HCT116 (cell line): ENCODE measurements around the gene NRN1. TPM values are rescaled to one million over a fixed set of nuclear protein-coding genes. Genes with fewer than 3 reads are reported as not detected.

Experiments
- ATAC-seq: fragments of 200-7000 bp; cut with Tn5 transposase; 2 replicates; pipeline ENCODE4 v1.9.1; 2020; ENCODE audit warnings: mild to moderate bottlenecking, moderate library complexity
- BruUV-seq: library from RNA; stranded (reverse); fragments of 400-500 nt; replicated peaks from 2 replicates; lab custom pipeline; 2021; lab: Mats Ljungman, UMichigan
- CTCF ChIA-PET: fragments of 300-600 bp; sonication (Branson Sonifier 250); formaldehyde crosslinking; loops from one replicate; lab custom pipeline; 2021; ENCODE audit warnings: antibody characterized with exemption; lab: Charles Lee
- POLR2A ChIA-PET: fragments of 300-600, 350-600 bp; sonication (Branson Sonifier 250); formaldehyde crosslinking; loops from one replicate; lab custom pipeline; 2021; ENCODE audit warnings: antibody characterized with exemption; lab: Charles Lee
- RAD21 ChIA-PET, 2 experiments: fragments of 300-600 bp; sonication (Branson Sonifier 250); formaldehyde crosslinking; loops; one replicate each; lab custom pipeline; 2023; ENCODE audit warnings: low total read pairs in 2 of 2; ENCODE audit not compliant: uncharacterized antibody in 2 of 2, unreplicated experiment in 2 of 2, low non-redundant PET in 1 of 2; lab: Charles Lee
- DNase-seq: peaks from one replicate; pipeline ENCODE4 v3.0.0-alpha.2; 2010; ENCODE audit warnings: low read depth, low spot score
- H2AFZ ChIP-seq: fragments of 200-600 bp; shearing (Covaris generic), sonication (generic); 2 replicates; pipeline ENCODE4 v1.6.1; 2017; ENCODE audit warnings: low read depth, mixed run types, mixed read lengths, antibody characterized with exemption, low read length; ENCODE audit not compliant: poor library complexity, severe bottlenecking
- H3K27ac ChIP-seq: 2 replicates; pipeline ENCODE4 v1.5.1; 2012; ENCODE audit warnings: low read depth, low read length
- H3K27me3 ChIP-seq: fragments of 200-600 bp; sonication (generic); 2 replicates; pipeline ENCODE4 v1.6.1; 2016; ENCODE audit warnings: mixed run types, low read length, mixed read lengths; ENCODE audit not compliant: insufficient read depth
- H3K36me3 ChIP-seq, 2 experiments: fragments of 200-500 bp in 1 of 2; fragments of 200-600 bp in 1 of 2; sonication (Bioruptor generic) in 1 of 2; sonication (generic) in 1 of 2; 2 replicates each; pipeline versions ENCODE4 v1.5.1 to v1.6.1; 2014 to 2016; ENCODE audit warnings: low read length in 2 of 2, inconsistent platforms in 1 of 2, mixed read lengths in 1 of 2, mixed run types in 1 of 2; ENCODE audit not compliant: insufficient read depth in 2 of 2, control insufficient read depth in 1 of 2
- H3K4me1 ChIP-seq, 2 experiments: fragments of 200-600 bp in 1 of 2; sonication (generic) in 1 of 2; 2 replicates each; pipeline versions ENCODE4 v1.5.1 to v1.6.1; 2012 to 2017; ENCODE audit warnings: low read length in 2 of 2, inconsistent platforms in 1 of 2, mild to moderate bottlenecking in 1 of 2, mixed read lengths in 1 of 2, mixed run types in 1 of 2, moderate library complexity in 1 of 2; ENCODE audit not compliant: insufficient read depth in 2 of 2, control insufficient read depth in 1 of 2
- H3K4me2 ChIP-seq: fragments of 200-600 bp; sonication (generic); 2 replicates; pipeline ENCODE4 v1.6.1; 2017; ENCODE audit warnings: mixed run types, low read length, mixed read lengths
- H3K4me3 ChIP-seq, 2 experiments: fragments of 200-600 bp in 1 of 2; sonication (generic) in 1 of 2; replicated peaks in 1 of 2; 2 replicates each; pipeline ENCODE4 v1.5.1; 2011 to 2016; ENCODE audit warnings: low read length in 2 of 2, control low read depth in 1 of 2, low read depth in 1 of 2, mild to moderate bottlenecking in 1 of 2, mixed read lengths in 1 of 2, mixed run types in 1 of 2
- H3K79me2 ChIP-seq: fragments of 200-600 bp; sonication (generic); 2 replicates; pipeline ENCODE4 v1.6.1; 2017; ENCODE audit warnings: mild to moderate bottlenecking, mixed run types, low read length, moderate library complexity, mixed read lengths; ENCODE audit not compliant: insufficient read depth
- H3K9ac ChIP-seq: fragments of 200-600 bp; sonication (generic); 2 replicates; pipeline ENCODE4 v1.6.1; 2016; ENCODE audit warnings: low read length, mixed read lengths
- H3K9me2 ChIP-seq: fragments of 200-600 bp; sonication (generic), shearing (Covaris generic); 2 replicates; pipeline ENCODE4 v1.6.1; 2017; ENCODE audit warnings: mixed run types, mild to moderate bottlenecking, moderate library complexity; ENCODE audit not compliant: insufficient read depth
- H3K9me3 ChIP-seq, 2 experiments: fragments of 200-500 bp in 1 of 2; fragments of 200-600 bp in 1 of 2; sonication (Bioruptor generic) in 1 of 2; sonication (generic) in 1 of 2; 2 replicates each; pipeline ENCODE4 v1.6.1; 2014 to 2017; ENCODE audit warnings: low read length in 2 of 2, mixed read lengths in 2 of 2, inconsistent platforms in 1 of 2, low read depth in 1 of 2, mild to moderate bottlenecking in 1 of 2, mixed run types in 1 of 2, moderate library complexity in 1 of 2; ENCODE audit not compliant: control insufficient read depth in 1 of 2, insufficient read depth in 1 of 2
- H4K20me1 ChIP-seq: fragments of 200-600 bp; sonication (generic), shearing (Covaris generic); 2 replicates; pipeline ENCODE4 v1.6.1; 2017; ENCODE audit warnings: mixed run types, mild to moderate bottlenecking, moderate library complexity; ENCODE audit not compliant: insufficient read depth
- CBX3 ChIP-seq: IDR thresholded peaks from 2 replicates; pipeline ENCODE4 v1.6.1; 2012; ENCODE audit warnings: low read depth
- ELF1 ChIP-seq: IDR thresholded peaks from 2 replicates; pipeline ENCODE4 v1.6.1; 2012; ENCODE audit warnings: low read depth, borderline replicate concordance
- EZH2 ChIP-seq: fragments of 200-600 bp; sonication (generic); IDR thresholded peaks from 2 replicates; pipeline ENCODE4 v1.6.1; 2017; ENCODE audit warnings: antibody characterized with exemption, mixed run types
- EZH2phosphoT487 ChIP-seq: fragments of 200-600 bp; IDR thresholded peaks from 2 replicates; pipeline ENCODE4 v1.6.1; 2018; ENCODE audit warnings: antibody characterized with exemption, borderline replicate concordance
- MAX ChIP-seq: IDR thresholded peaks from 2 replicates; pipeline ENCODE4 v1.6.1; 2012
- POLR2AphosphoS5 ChIP-seq: IDR thresholded peaks from 2 replicates; pipeline ENCODE4 v1.6.1; 2011; ENCODE audit warnings: mild to moderate bottlenecking, low read depth, low read length, moderate library complexity
- RAD21 ChIP-seq: IDR thresholded peaks from 2 replicates; pipeline ENCODE4 v1.6.1; 2012; ENCODE audit warnings: low read depth, mild to moderate bottlenecking
- TCF7L2 ChIP-seq: IDR thresholded peaks from 2 replicates; pipeline ENCODE4 v1.7.0; 2011; ENCODE audit warnings: borderline replicate concordance, inconsistent platforms; ENCODE audit not compliant: insufficient read depth, insufficient read length; ENCODE audit errors: extremely low read depth
- YY1 ChIP-seq: IDR thresholded peaks from 2 replicates; pipeline ENCODE4 v1.6.1; 2011; ENCODE audit warnings: low read length, low read depth, moderate library complexity, mild to moderate bottlenecking; ENCODE audit not compliant: insufficient replicate concordance; ENCODE audit errors: extremely low read depth
- ZNF274 ChIP-seq: fragments of 200-500 bp; sonication (Bioruptor generic); IDR thresholded peaks from 2 replicates; pipeline ENCODE4 v1.6.1; 2014; ENCODE audit warnings: mild to moderate bottlenecking, low read depth, low read length, inconsistent platforms
- intact Hi-C: fragments of 100-400 bp; cut with micrococcal nuclease; formaldehyde crosslinking; loops from 2 replicates; pipeline ENCODE4 v1.10.0; 2022
- total RNA-seq: library from RNA; stranded (reverse); gene quantifications from one replicate; pipeline ENCODE4 v1.2.1, GENCODE V29; 2021; ENCODE audit not compliant: unreplicated experiment
- TF ChIP-seq, protein P1 (sequence below): IDR thresholded peaks from 2 replicates; pipeline ENCODE4 v1.6.1; 2011; ENCODE audit warnings: mild to moderate bottlenecking, low read length, moderate library complexity; ENCODE audit not compliant: insufficient replicate concordance; ENCODE audit errors: extremely low read depth
- TF ChIP-seq, protein P2 (sequence below): IDR thresholded peaks from 2 replicates; pipeline ENCODE4 v1.6.1; 2012

Gene NRN1
- total RNA-seq, 1 experiment from 2014 or later, result not detected

DNA sequence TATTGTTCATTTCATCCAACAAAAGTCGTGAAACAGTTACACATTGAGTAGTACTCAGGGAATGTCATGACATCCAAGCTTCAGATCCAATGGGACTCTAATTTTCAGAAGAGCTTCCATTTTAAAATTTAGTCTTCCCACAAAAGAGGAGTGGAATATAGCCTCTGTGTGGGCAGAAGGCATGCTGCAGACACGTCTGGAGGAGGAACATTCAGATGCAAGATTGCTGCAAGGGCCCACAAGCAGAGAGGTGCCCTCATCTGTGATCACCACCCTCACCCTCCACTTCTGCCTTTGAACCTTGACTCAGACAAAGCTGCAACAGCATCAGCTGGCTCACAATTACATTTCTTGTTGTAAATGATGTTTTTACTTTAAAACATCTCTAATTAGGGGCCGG lies 29.9 kb downstream of the NRN1 start:
- CTCF ChIA-PET, result no interaction called here
- POLR2A ChIA-PET, result no interaction called here
- RAD21 ChIA-PET, result no interaction called here

More for the DNA sequence above, 29.9 kb downstream of the NRN1 start:
- intact Hi-C loops, result no loop called here
- H3K4me1 ChIP-seq, result no peaks in the 10 kb centered on the region
- BruUV-seq, result no TSS peak
- no peak overlapping the region for H3K27ac ChIP-seq
- H3K4me2 ChIP-seq, result no peak overlapping the region
- ATAC-seq (no peak), DNase-seq (no peak)
- H3K27me3 ChIP-seq, result no peaks in the 10 kb centered on the region
- no peak overlapping the region for H3K9ac ChIP-seq
- no peak overlapping the region for H2AFZ ChIP-seq
- H3K9me2 ChIP-seq, result no peaks in the 10 kb centered on the region
- H4K20me1 ChIP-seq, result no peaks in the 10 kb centered on the region
- TF ChIP-seq EZH2phosphoT487, result no peak
- no peak for TF ChIP-seq TCF7L2
- no peak for TF ChIP-seq ZNF274
- TF ChIP-seq, protein P1, sequence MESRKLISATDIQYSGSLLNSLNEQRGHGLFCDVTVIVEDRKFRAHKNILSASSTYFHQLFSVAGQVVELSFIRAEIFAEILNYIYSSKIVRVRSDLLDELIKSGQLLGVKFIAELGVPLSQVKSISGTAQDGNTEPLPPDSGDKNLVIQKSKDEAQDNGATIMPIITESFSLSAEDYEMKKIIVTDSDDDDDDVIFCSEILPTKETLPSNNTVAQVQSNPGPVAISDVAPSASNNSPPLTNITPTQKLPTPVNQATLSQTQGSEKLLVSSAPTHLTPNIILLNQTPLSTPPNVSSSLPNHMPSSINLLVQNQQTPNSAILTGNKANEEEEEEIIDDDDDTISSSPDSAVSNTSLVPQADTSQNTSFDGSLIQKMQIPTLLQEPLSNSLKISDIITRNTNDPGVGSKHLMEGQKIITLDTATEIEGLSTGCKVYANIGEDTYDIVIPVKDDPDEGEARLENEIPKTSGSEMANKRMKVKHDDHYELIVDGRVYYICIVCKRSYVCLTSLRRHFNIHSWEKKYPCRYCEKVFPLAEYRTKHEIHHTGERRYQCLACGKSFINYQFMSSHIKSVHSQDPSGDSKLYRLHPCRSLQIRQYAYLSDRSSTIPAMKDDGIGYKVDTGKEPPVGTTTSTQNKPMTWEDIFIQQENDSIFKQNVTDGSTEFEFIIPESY, result no peak
- no peak for TF ChIP-seq RAD21
- TF ChIP-seq YY1, result no peak
- no peak for TF ChIP-seq ELF1
- TF ChIP-seq MAX, result no peak
- TF ChIP-seq POLR2AphosphoS5, result no peak
- TF ChIP-seq CBX3, result no peak
- TF ChIP-seq, protein P2, sequence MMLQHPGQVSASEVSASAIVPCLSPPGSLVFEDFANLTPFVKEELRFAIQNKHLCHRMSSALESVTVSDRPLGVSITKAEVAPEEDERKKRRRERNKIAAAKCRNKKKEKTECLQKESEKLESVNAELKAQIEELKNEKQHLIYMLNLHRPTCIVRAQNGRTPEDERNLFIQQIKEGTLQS, result no peak
- TF ChIP-seq EZH2, result no peak
- TF ChIP-seq, all 23 proteins: peak for 0
- no peaks in the 10 kb centered on the region for H3K9me3 ChIP-seq
- no peak overlapping the region for H3K4me3 ChIP-seq
- H3K79me2 ChIP-seq, result no peaks in the 10 kb centered on the region
- no peaks in the 10 kb centered on the region for H3K36me3 ChIP-seq
